HEK293 (cell line): Measurements from ENCODE around the gene MCF2L.

ENCODE experiments used
- ATF2 ChIP-seq: fragments of 450-650 bp; formaldehyde crosslinking; IDR thresholded peaks from 2 replicates; pipeline ENCODE4 v1.5.1; 2016; ENCODE audit warnings: missing biosample characterization, missing genetic modification characterization, low read depth
- CTCF ChIP-seq: fragments of 450-650 bp; formaldehyde crosslinking; IDR thresholded peaks from 2 replicates; pipeline ENCODE4 v1.5.1; 2016; ENCODE audit warnings: missing biosample characterization, missing genetic modification characterization
- RBAK ChIP-seq: fragments of 450-650 bp; formaldehyde crosslinking; IDR thresholded peaks from 2 replicates; pipeline ENCODE4 v1.5.1; 2016; ENCODE audit warnings: missing biosample characterization, missing genetic modification characterization
- REST ChIP-seq: fragments of 450-650 bp; formaldehyde crosslinking; IDR thresholded peaks from 2 replicates; pipeline ENCODE4 v1.5.1; 2016; ENCODE audit warnings: missing biosample characterization, missing genetic modification characterization
- ZBTB8A ChIP-seq: fragments of 450-650 bp; formaldehyde crosslinking; IDR thresholded peaks from 2 replicates; pipeline ENCODE4 v1.5.1; 2016; ENCODE audit warnings: missing biosample characterization, missing genetic modification characterization
- ZNF10 ChIP-seq: fragments of 450-650 bp; formaldehyde crosslinking; IDR thresholded peaks from 2 replicates; pipeline ENCODE4 v1.5.1; 2017; ENCODE audit warnings: missing biosample characterization, missing genetic modification characterization
- ZNF132 ChIP-seq: fragments of 450-650 bp; formaldehyde crosslinking; IDR thresholded peaks from 2 replicates; pipeline ENCODE4 v1.5.1; 2017; ENCODE audit warnings: missing biosample characterization, missing genetic modification characterization, borderline replicate concordance
- ZNF274 ChIP-seq, 2 experiments: fragments of 200-500 bp in 1 of 2; fragments of 450-650 bp in 1 of 2; sonication (Bioruptor generic) in 1 of 2; formaldehyde crosslinking in 1 of 2; IDR thresholded peaks; 2 replicates each; pipeline versions ENCODE4 v1.5.1 to v1.6.1; 2014 to 2016; ENCODE audit warnings: borderline replicate concordance in 1 of 2, inconsistent platforms in 1 of 2, low read length in 1 of 2, missing biosample characterization in 1 of 2, missing genetic modification characterization in 1 of 2
- ZNF510 ChIP-seq: fragments of 450-650 bp; formaldehyde crosslinking; IDR thresholded peaks from 2 replicates; pipeline ENCODE4 v1.5.1; 2018; ENCODE audit warnings: mild to moderate bottlenecking, missing genetic modification characterization, missing biosample characterization; ENCODE audit not compliant: insufficient replicate concordance
- ZNF747 ChIP-seq: fragments of 450-650 bp; formaldehyde crosslinking; IDR thresholded peaks from 2 replicates; pipeline ENCODE4 v1.5.1; 2016; ENCODE audit warnings: missing biosample characterization, missing genetic modification characterization

GRCh38 chr13:112932971-112933370, 36.0 kb upstream of the MCF2L start:
- TF ChIP-seq ZNF747 (tag by site-specific recombination): no peak
- TF ChIP-seq REST (tag by site-specific recombination): no peak
- TF ChIP-seq ZBTB8A (tag by site-specific recombination): no peak
- no peak for TF ChIP-seq ZNF10
- TF ChIP-seq CTCF (tag by site-specific recombination): no peak
- no peak for TF ChIP-seq ZNF274 (IDR thresholded peaks at IDR 0.05; ENCODE audit: low read length)
- no peak for TF ChIP-seq ZNF274 (tag by site-specific recombination; IDR thresholded peaks at IDR 0.05; ENCODE audit: borderline replicate concordance)
- TF ChIP-seq ATF2 (tag by site-specific recombination): no peak
- no peak for TF ChIP-seq ZNF510 (tag by site-specific recombination)
- TF ChIP-seq RBAK: no peak
- TF ChIP-seq ZNF132 (tag by site-specific recombination): no peak
